ENCODE results near the gene GGNBP2.

DNA sequence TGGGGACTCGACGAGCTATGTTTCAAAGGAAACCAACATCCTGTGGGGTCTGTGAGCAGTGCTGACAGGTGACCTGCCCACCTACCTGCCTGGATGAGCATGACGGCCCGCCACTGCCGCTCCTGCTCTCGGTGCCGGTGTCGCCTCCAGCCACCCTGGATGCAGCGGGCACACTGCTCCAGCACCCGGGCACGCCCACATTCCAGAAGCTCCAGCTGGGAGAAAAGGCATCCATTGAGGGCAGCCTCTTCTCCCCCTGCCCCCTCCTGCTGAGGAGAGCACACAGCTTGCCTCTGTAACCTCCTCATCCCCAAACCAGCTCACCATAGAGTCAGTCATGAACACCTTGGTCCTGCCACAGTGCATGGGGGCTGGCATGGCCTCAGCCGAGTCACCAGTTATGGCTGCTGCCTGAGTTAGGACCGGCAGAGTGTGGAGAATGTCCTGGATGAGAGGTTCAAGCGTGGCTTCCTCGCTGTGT, 43.9 kb upstream of the GGNBP2 start:
- TF ChIP-seq, protein P1, sequence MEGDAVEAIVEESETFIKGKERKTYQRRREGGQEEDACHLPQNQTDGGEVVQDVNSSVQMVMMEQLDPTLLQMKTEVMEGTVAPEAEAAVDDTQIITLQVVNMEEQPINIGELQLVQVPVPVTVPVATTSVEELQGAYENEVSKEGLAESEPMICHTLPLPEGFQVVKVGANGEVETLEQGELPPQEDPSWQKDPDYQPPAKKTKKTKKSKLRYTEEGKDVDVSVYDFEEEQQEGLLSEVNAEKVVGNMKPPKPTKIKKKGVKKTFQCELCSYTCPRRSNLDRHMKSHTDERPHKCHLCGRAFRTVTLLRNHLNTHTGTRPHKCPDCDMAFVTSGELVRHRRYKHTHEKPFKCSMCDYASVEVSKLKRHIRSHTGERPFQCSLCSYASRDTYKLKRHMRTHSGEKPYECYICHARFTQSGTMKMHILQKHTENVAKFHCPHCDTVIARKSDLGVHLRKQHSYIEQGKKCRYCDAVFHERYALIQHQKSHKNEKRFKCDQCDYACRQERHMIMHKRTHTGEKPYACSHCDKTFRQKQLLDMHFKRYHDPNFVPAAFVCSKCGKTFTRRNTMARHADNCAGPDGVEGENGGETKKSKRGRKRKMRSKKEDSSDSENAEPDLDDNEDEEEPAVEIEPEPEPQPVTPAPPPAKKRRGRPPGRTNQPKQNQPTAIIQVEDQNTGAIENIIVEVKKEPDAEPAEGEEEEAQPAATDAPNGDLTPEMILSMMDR (IDR thresholded peaks at IDR 0.05): no peak
- TF ChIP-seq POLR2AphosphoS5 (IDR thresholded peaks at IDR 0.05): no peak

Measured in esophagus muscularis mucosa (tissue), 3 donors.